Endothelial cell (in vitro differentiated cells): ENCODE measurements around the gene ABI3. TPM values are rescaled to one million over a fixed set of nuclear protein-coding genes. Genes with fewer than 3 reads are reported as not detected.
"Not testable (repeated sequence)": the region's sequence is repeated elsewhere in the genome, so short reads cannot be mapped to it uniquely, and the experiment has no call there.

ENCODE experiments used
- DNase-seq: peaks from one replicate; pipeline ENCODE4 v3.0.0; 2021; ENCODE audit warnings: low spot score
- H3K27ac Mint-ChIP-seq: one replicate; pipeline ENCODE4 v1.8.0; 2021; ENCODE audit warnings: mixed read lengths, inconsistent platforms; ENCODE audit not compliant: unreplicated experiment
- H3K27me3 Mint-ChIP-seq: one replicate; pipeline ENCODE4 v1.8.0; 2021; ENCODE audit warnings: mild to moderate bottlenecking, moderate library complexity, mixed read lengths, inconsistent platforms; ENCODE audit not compliant: unreplicated experiment
- H3K36me3 Mint-ChIP-seq: one replicate; pipeline ENCODE4 v1.8.0; 2021; ENCODE audit warnings: mild to moderate bottlenecking, low read depth, mixed read lengths, inconsistent platforms; ENCODE audit not compliant: unreplicated experiment
- H3K4me1 Mint-ChIP-seq: one replicate; pipeline ENCODE4 v1.8.0; 2021; ENCODE audit warnings: mild to moderate bottlenecking, mixed read lengths, inconsistent platforms; ENCODE audit not compliant: unreplicated experiment
- H3K4me3 Mint-ChIP-seq: one replicate; pipeline ENCODE4 v1.8.0; 2021; ENCODE audit warnings: mild to moderate bottlenecking, mixed read lengths, inconsistent platforms; ENCODE audit not compliant: unreplicated experiment
- H3K9me3 Mint-ChIP-seq: one replicate; pipeline ENCODE4 v1.8.0; 2021; ENCODE audit warnings: mixed read lengths, inconsistent platforms; ENCODE audit not compliant: unreplicated experiment
- CTCF ChIP-seq: fragments of 200-600 bp; sonication (generic); IDR thresholded peaks from one replicate; pipeline ENCODE4 v1.5.0; 2021; ENCODE audit warnings: antibody characterized with exemption; ENCODE audit not compliant: unreplicated experiment
- total RNA-seq: library from RNA; stranded (reverse); fragmentation: NEBNext Ultra II Directional; extraction: Animal tissue kit (Norgen Biotek cat#: 25700); gene quantifications from one replicate; pipeline ENCODE4 v1.2.1, GENCODE V29; 2021; ENCODE audit not compliant: unreplicated experiment

The ABI3 gene
- total RNA-seq, 1 donor from 2014 or later, result 15.7 TPM

- no peak for TF ChIP-seq CTCF
- peaks cover 8% of the 10 kb centered on the region for H3K9me3 Mint-ChIP-seq
- H3K4me1 Mint-ChIP-seq, result no peaks in the 10 kb centered on the region
- no peak overlapping the region for H3K4me3 Mint-ChIP-seq
- no peak for DNase-seq
- no peak overlapping the region for H3K27ac Mint-ChIP-seq
- peaks cover 6% of the 10 kb centered on the region for H3K27me3 Mint-ChIP-seq
- H3K36me3 Mint-ChIP-seq, result peaks cover 10% of the 10 kb centered on the region
These were observed 40.3 kb upstream of the ABI3 start for GRCh38 chr17:49170216-49170615.

GRCh38 chr17:49170711-49171110, 39.8 kb upstream of the ABI3 start:
- H3K4me3 Mint-ChIP-seq, H3K4me1 Mint-ChIP-seq, DNase-seq, H3K36me3 Mint-ChIP-seq, H3K27me3 Mint-ChIP-seq, H3K27ac Mint-ChIP-seq: not testable (repeated sequence)
- peaks cover 11% of the 10 kb centered on the region for H3K9me3 Mint-ChIP-seq

- DNase-seq, H3K4me3 Mint-ChIP-seq, H3K4me1 Mint-ChIP-seq, H3K27ac Mint-ChIP-seq, H3K36me3 Mint-ChIP-seq, H3K27me3 Mint-ChIP-seq: not testable (repeated sequence)
- peaks cover 21% of the 10 kb centered on the region for H3K9me3 Mint-ChIP-seq
These were observed 34.5 kb upstream of the ABI3 start for GRCh38 chr17:49175978-49176377.

GRCh38 chr17:49180303-49180702, 30.2 kb upstream of the ABI3 start:
- DNase-seq, result peak; percentile 49
- Mint-ChIP-seq H3K27me3 (peaks cover 1% of the 10 kb centered on the region), H3K4me3 (no peak overlapping the region), H3K27ac (no peak overlapping the region), H3K36me3 (peaks cover 11% of the 10 kb centered on the region), H3K9me3 (peaks cover 21% of the 10 kb centered on the region), H3K4me1 (no peaks in the 10 kb centered on the region)
- peak; percentile 69 for TF ChIP-seq CTCF

- Mint-ChIP-seq H3K4me3 (no peak overlapping the region), H3K9me3 (peaks cover 15% of the 10 kb centered on the region), H3K27me3 (no peaks in the 10 kb centered on the region), H3K27ac (no peak overlapping the region), H3K4me1 (no peaks in the 10 kb centered on the region), H3K36me3 (peaks cover 13% of the 10 kb centered on the region)
- no peak for DNase-seq
- TF ChIP-seq CTCF, result no peak
These were observed 29.4 kb upstream of the ABI3 start for GRCh38 chr17:49180998-49181635.

- H3K9me3 Mint-ChIP-seq, result peaks cover 9% of the 10 kb centered on the region
- H3K4me1 Mint-ChIP-seq, result no peaks in the 10 kb centered on the region
- no peaks in the 10 kb centered on the region for H3K27me3 Mint-ChIP-seq
These were observed 27.2 kb upstream of the ABI3 start for GRCh38 chr17:49183341-49183740.

More at GRCh38 chr17:49183341-49183740, 27.2 kb upstream of the ABI3 start:
- Mint-ChIP-seq H3K36me3 (peaks cover 16% of the 10 kb centered on the region), H3K4me3 (no peak overlapping the region), H3K27ac (no peak overlapping the region)
- no peak for TF ChIP-seq CTCF
- DNase-seq, result no peak
